ENCODE results near the gene EMILIN1. TPM values are rescaled to one million over a fixed set of nuclear protein-coding genes. Genes with fewer than 3 reads are reported as not detected.

EMILIN1 gene
- total RNA-seq, 4 donors from 2014 or later = 6.8 to 18.2 (median 11.3) TPM

- Histone ChIP-seq H3K36me3 (no peaks in the 10 kb centered on the region), H3K9me3 (no peaks in the 10 kb centered on the region), H3K27ac (no peak overlapping the region), H3K27me3 (no peaks in the 10 kb centered on the region), H3K4me1 (peaks cover 5 to 8% of the 10 kb centered on the region in 2 donors), H3K4me3 (no peak overlapping the region)
- intact Hi-C loops (cut with DNase I; ENCODE audit: low total_unique reads) = no loop called here
- ATAC-seq = no peak
- in situ Hi-C loops (cut with MboI; ENCODE audit: low sequenced_read_pairs in 4 of 4) = loop anchor here in 2 of 4 donors (10.0 kb wide), 1 partner anchor 192 kb away; the partner anchor contains the start of gene TRIM54 (in 2 of the 2)
- TF ChIP-seq POLR2A (IDR thresholded peaks at IDR 0.05) = no peak
- no peak for TF ChIP-seq CTCF (IDR thresholded peaks at IDR 0.05 in 4 of 5, conservative IDR thresholded peaks at IDR 0.05 in 1 of 5)
- DNase-seq = no peak
These were observed 14.4 kb downstream of the EMILIN1 start for GRCh38 chr2:27092696-27093429.

GRCh38 chr2:27093430-27094352 lies 15.3 kb downstream of the EMILIN1 start:
- DNase-seq (no peak), ATAC-seq (no peak)
- TF ChIP-seq POLR2A (IDR thresholded peaks at IDR 0.05) = no peak
- TF ChIP-seq CTCF (IDR thresholded peaks at IDR 0.05 in 4 of 5, conservative IDR thresholded peaks at IDR 0.05 in 1 of 5) = no peak
- Histone ChIP-seq H3K27ac (no peak overlapping the region), H3K4me3 (no peak overlapping the region), H3K27me3 (no peaks in the 10 kb centered on the region), H3K36me3 (no peaks in the 10 kb centered on the region), H3K9me3 (no peaks in the 10 kb centered on the region), H3K4me1 (peaks cover 5 to 8% of the 10 kb centered on the region in 2 donors)
- intact Hi-C loops (cut with DNase I; ENCODE audit: low total_unique reads) = no loop called here
- in situ Hi-C loops (cut with MboI; ENCODE audit: low sequenced_read_pairs in 4 of 4) = loop anchor here in 2 of 4 donors (10.0 kb wide), 1 partner anchor 191 kb away; the partner anchor contains the start of gene TRIM54 (in 2 of the 2)

- H3K4me3 ChIP-seq = no peak overlapping the region
- ATAC-seq = no peak
- DNase-seq = no peak
These were observed 16.1 kb downstream of the EMILIN1 start for GRCh38 chr2:27094353-27094984.

More at GRCh38 chr2:27094353-27094984, 16.1 kb downstream of the EMILIN1 start:
- TF ChIP-seq POLR2A (IDR thresholded peaks at IDR 0.05) (no peak), CTCF (IDR thresholded peaks at IDR 0.05 in 4 of 5, conservative IDR thresholded peaks at IDR 0.05 in 1 of 5) (no peak)
- Histone ChIP-seq H3K36me3 (no peaks in the 10 kb centered on the region), H3K9me3 (no peaks in the 10 kb centered on the region), H3K27me3 (no peaks in the 10 kb centered on the region), H3K27ac (no peak overlapping the region), H3K4me1 (peaks cover 5 to 8% of the 10 kb centered on the region in 2 donors)
- in situ Hi-C loops (cut with MboI; ENCODE audit: low sequenced_read_pairs in 4 of 4) = loop anchor here in 2 of 4 donors (10.0 kb wide), 1 partner anchor 190 kb away; the partner anchor contains the start of gene TRIM54 (in 2 of the 2)
- intact Hi-C loops (cut with DNase I; ENCODE audit: low total_unique reads) = no loop called here

Measured in gastrocnemius medialis (tissue), 4 donors.